GM12878 (cell line): ENCODE measurements around the gene FOXRED2. TPM values are rescaled to one million over a fixed set of nuclear protein-coding genes. Genes with fewer than 3 reads are reported as not detected.

ENCODE experiments used
- ATAC-seq: fragments of 200-7000 bp; cut with Tn5 transposase; 3 replicates; pipeline ENCODE4 v1.9.1; 2020; ENCODE audit warnings: mild to moderate bottlenecking, moderate library complexity
- BruUV-seq: library from RNA; stranded (reverse); fragments of 400-500 nt; replicated peaks from 2 replicates; lab custom pipeline; 2021; lab: Mats Ljungman, UMichigan
- CTCF ChIA-PET: fragments of 300-600 bp; sonication (Branson Sonifier 250); formaldehyde crosslinking; extraction: SDS; loops from one replicate; lab custom pipeline; 2021; ENCODE audit warnings: inconsistent platforms; lab: Yijun Ruan, JAX
- POLR2A ChIA-PET: fragments of 350-600 bp; formaldehyde crosslinking; extraction: SDS; loops from one replicate; lab custom pipeline; 2021; ENCODE audit warnings: inconsistent platforms; lab: Charles Lee
- RAD21 ChIA-PET: fragments of 300-600 bp; sonication (Branson Sonifier 250); formaldehyde crosslinking; loops from one replicate; lab custom pipeline; 2023; ENCODE audit warnings: antibody characterized with exemption; ENCODE audit not compliant: unreplicated experiment; lab: Charles Lee
- SMC1A ChIA-PET: fragments of 300-600 bp; sonication (Branson Sonifier 250); formaldehyde crosslinking; loops from one replicate; lab custom pipeline; 2023; ENCODE audit not compliant: unreplicated experiment, uncharacterized antibody; lab: Charles Lee
- DNase-seq: peaks from one replicate; pipeline ENCODE4 v3.0.0-alpha.2; 2011; ENCODE audit warnings: low read depth, low spot score
- FAIRE-seq: peaks from 3 replicates; lab custom pipeline; 2011; peaks lifted over from hg19 to GRCh38; lab: Jason Lieb, UNC
- H2AFZ ChIP-seq: 2 replicates; pipeline ENCODE4 v1.6.0; 2011; ENCODE audit warnings: low read depth, low read length, control low read depth; ENCODE audit not compliant: control insufficient read depth
- H3K27ac ChIP-seq: 2 replicates; pipeline ENCODE4 v1.5.1; 2011; ENCODE audit warnings: control low read depth; ENCODE audit not compliant: control insufficient read depth, insufficient read depth
- H3K27me3 ChIP-seq, 2 experiments: replicated peaks in 1 of 2; 2 replicates each; pipeline versions ENCODE4 v1.6.0 to v1.6.1; 2011; ENCODE audit warnings: low read length in 1 of 2; ENCODE audit not compliant: control insufficient read depth in 2 of 2, insufficient read depth in 2 of 2
- H3K36me3 ChIP-seq, 2 experiments: 2 replicates each; pipeline ENCODE4 v1.5.1; 2011; ENCODE audit warnings: low read length in 1 of 2; ENCODE audit not compliant: control insufficient read depth in 2 of 2, insufficient read depth in 2 of 2
- H3K4me1 ChIP-seq: 2 replicates; pipeline ENCODE4 v1.6.1; 2011; ENCODE audit warnings: mild to moderate bottlenecking, low read length, moderate library complexity, mixed read lengths; ENCODE audit not compliant: control insufficient read depth, insufficient read depth
- H3K4me2 ChIP-seq: 2 replicates; pipeline ENCODE4 v1.6.0; 2011; ENCODE audit warnings: control low read depth; ENCODE audit not compliant: control insufficient read depth, insufficient read depth
- H3K4me3 ChIP-seq: fragments of 200-600 bp; sonication (generic); 2 replicates; pipeline ENCODE4 v1.5.1; 2016
- H3K79me2 ChIP-seq: 2 replicates; pipeline ENCODE4 v1.6.0; 2011; ENCODE audit warnings: low read length; ENCODE audit not compliant: control insufficient read depth, insufficient read depth
- H3K9ac ChIP-seq: 2 replicates; pipeline ENCODE4 v1.8.0; 2011; ENCODE audit warnings: low read length, control low read depth, mixed read lengths; ENCODE audit not compliant: control insufficient read depth, insufficient read depth
- H3K9me3 ChIP-seq: replicated peaks from 3 replicates; pipeline ENCODE4 v1.5.1; 2011; ENCODE audit warnings: mild to moderate bottlenecking, low read length; ENCODE audit not compliant: control insufficient read depth, insufficient read depth
- H4K20me1 ChIP-seq: 2 replicates; pipeline ENCODE4 v1.6.0; 2011; ENCODE audit not compliant: control insufficient read depth, insufficient read depth
- CBX5 ChIP-seq: sonication (generic); IDR thresholded peaks from 2 replicates; pipeline ENCODE4 v1.6.1; 2016; ENCODE audit warnings: low read depth, moderate library complexity, mild to moderate bottlenecking, inconsistent platforms
- EGR1 ChIP-seq, 2 experiments: IDR thresholded peaks; 1 replicate in 1 of 2; 2 replicates in 1 of 2; pipeline ENCODE4 v1.6.1; 2011 to 2012; ENCODE audit warnings: low read depth in 2 of 2, low read length in 2 of 2, borderline replicate concordance in 1 of 2, mild to moderate bottlenecking in 1 of 2, moderate library complexity in 1 of 2
- EP300 ChIP-seq, 2 experiments: fragments of 150-350 bp in 1 of 2; IDR thresholded peaks; 2 replicates each; pipeline ENCODE4 v1.6.1; 2011 to 2012; ENCODE audit warnings: low read depth in 2 of 2, low read length in 2 of 2, borderline replicate concordance in 1 of 2, improper control_type of control experiment in 1 of 2, inconsistent platforms in 1 of 2; ENCODE audit not compliant: control insufficient read depth in 1 of 2
- EZH2 ChIP-seq: IDR thresholded peaks from 2 replicates; pipeline ENCODE4 v1.6.1; 2012; ENCODE audit warnings: low read depth, mild to moderate bottlenecking, control low read depth, inconsistent platforms, low read length, borderline replicate concordance; ENCODE audit not compliant: control insufficient read depth
- JUND ChIP-seq: IDR thresholded peaks from 2 replicates; pipeline ENCODE4 v1.6.1; 2012; ENCODE audit warnings: low read depth, mild to moderate bottlenecking, low read length, improper control_type of control experiment, moderate library complexity
- KAT2A ChIP-seq: conservative IDR thresholded peaks from 2 replicates; pipeline ENCODE4 v1.6.1; 2011; ENCODE audit warnings: low read depth, low read length; ENCODE audit not compliant: control insufficient read depth
- NRF1 ChIP-seq: conservative IDR thresholded peaks from 2 replicates; pipeline ENCODE4 v1.6.1; 2011; ENCODE audit warnings: mild to moderate bottlenecking, low read depth, low read length, improper control_type of control experiment
- RAD51 ChIP-seq: fragments of 450-650 bp; IDR thresholded peaks from 2 replicates; pipeline ENCODE4 v1.6.1; 2016; ENCODE audit warnings: moderate library complexity, mild to moderate bottlenecking, inconsistent platforms
- TARDBP ChIP-seq: IDR thresholded peaks from 2 replicates; pipeline ENCODE4 v1.6.1; 2016; ENCODE audit warnings: borderline replicate concordance
- WGBS: methylation state at CpG from one replicate; pipeline ENCODE4 v1.1.6; 2016; ENCODE audit warnings: low lambda C conversion rate; ENCODE audit not compliant: insufficient replicate concordance, insufficient coverage; ENCODE audit errors: missing lambda C conversion rate; 5-methylcytosine and 5-hydroxymethylcytosine counted together
- in situ Hi-C: fragments of 300-500 bp; cut with MboI; formaldehyde crosslinking; loops from 9 replicates; pipeline ENCODE4 v1.14.3; 2018; ENCODE audit warnings: mixed read lengths
- intact Hi-C: fragments of 100-400 bp; cut with micrococcal nuclease; formaldehyde crosslinking; loops from one replicate; pipeline ENCODE4 v1.14.2; 2022; ENCODE audit not compliant: unreplicated experiment
- polyA plus RNA-seq, 11 experiments: library from polyadenylated mRNA; depleted of rRNA in 4 of 11; unstranded in 6 of 11; stranded (reverse) in 5 of 11; fragments of >200 nt; fragmentation: Nextera tagmentation in 4 of 11; fragmentation: Illumina TruSeq in 1 of 11; extraction: Ambion mirVana in 4 of 11; extraction: Trizol in 1 of 11; gene quantifications; 1 replicate in 1 of 11; 2 replicates in 10 of 11; pipeline versions ENCODE4 v1.2.1 to v1.2.3, GENCODE V29; 2011 to 2016; ENCODE audit warnings: inconsistent platforms in 2 of 11, missing spikeins in 2 of 11, low read depth in 1 of 11
- total RNA-seq, 4 experiments: library from RNA; depleted of rRNA in 3 of 4; stranded (reverse); fragments of >200 nt in 3 of 4; fragmentation: Illumina TruSeq in 1 of 4; extraction: Trizol in 1 of 4; gene quantifications; 2 replicates each; pipeline versions ENCODE4 v1.2.1 to v1.2.3, GENCODE V29; 2013 to 2021
- TF ChIP-seq, protein P1 (sequence below), 3 experiments: IDR thresholded peaks in 2 of 3; conservative IDR thresholded peaks in 1 of 3; 2 replicates each; pipeline ENCODE4 v1.5.1; 2011; ENCODE audit warnings: low read depth in 3 of 3, low read length in 3 of 3, mild to moderate bottlenecking in 3 of 3, control low read depth in 2 of 3, moderate library complexity in 2 of 3, inconsistent platforms in 1 of 3, mixed read lengths in 1 of 3; ENCODE audit not compliant: control insufficient read depth in 2 of 3, insufficient read depth in 1 of 3; ENCODE audit errors: extremely low read depth in 1 of 3
- TF ChIP-seq, protein P2 (sequence below): fragments of 450-650 bp; formaldehyde crosslinking; IDR thresholded peaks from 2 replicates; pipeline ENCODE4 v1.4.0; 2020; ENCODE audit warnings: mild to moderate bottlenecking, moderate library complexity

The FOXRED2 gene
- total and polyA plus RNA-seq, 10 of the 15 experiments (the other 5 are each of a cell fraction or from before 2014, with no cell fraction given): 1.8 to 28.8 (median 7.6) TPM

DNA sequence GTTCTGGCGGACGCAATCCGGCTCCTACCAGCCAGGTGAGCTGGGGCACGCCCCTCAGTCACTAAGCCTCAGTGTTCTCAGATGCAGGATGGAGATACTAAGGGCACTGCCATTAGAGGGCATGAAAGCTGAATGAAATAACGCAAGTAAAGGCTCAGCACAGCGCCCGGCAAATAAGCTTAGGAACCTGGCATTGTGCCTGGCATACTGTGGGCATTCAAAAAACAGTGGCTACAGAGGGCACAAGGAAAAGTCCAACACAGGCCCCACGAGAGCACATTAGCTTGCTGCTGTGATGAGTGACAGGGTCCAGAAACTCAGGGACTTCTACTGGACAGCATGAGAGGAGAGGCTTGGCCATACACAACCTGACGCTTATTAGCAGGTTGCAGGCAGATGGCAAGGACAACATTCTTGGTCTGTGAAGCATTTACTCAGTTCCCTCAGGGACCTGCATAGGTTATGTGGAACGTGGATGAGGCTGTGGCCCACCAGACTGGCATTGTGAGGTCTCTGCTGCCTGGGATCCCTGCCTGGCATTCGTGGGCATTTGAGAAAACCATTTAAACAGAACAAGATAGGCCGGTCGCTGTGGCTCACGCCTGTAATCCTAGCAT is 37.6 kb downstream of the FOXRED2 start:
- DNase-seq (no peak), FAIRE-seq (no peak), ATAC-seq (no peak)
- 74% methylated on average over 14 of the region's 14 CpGs for WGBS
- H3K4me1 ChIP-seq: peaks cover 4% of the 10 kb centered on the region
- peaks cover 24% of the 10 kb centered on the region in 2 experiments; a peak in 3 of 4 replicates for H3K36me3 ChIP-seq
- ChIA-PET SMC1A (interaction anchor here (1.0 to 4.0 kb wide), 2 partner anchors 168 to 176 kb away, joined by 3 to 70 read pairs; no protein-coding TSS in a partner anchor), POLR2A (no interaction called here), RAD21 (interaction anchor here (2.1 to 4.7 kb wide), 2 partner anchors 81 to 168 kb away, joined by 8 to 107 read pairs; partner anchors contain the start of gene MYH9), CTCF (interaction anchor here (0.8 to 8.5 kb wide), 15 partner anchors 11 to 274 kb away, joined by 3 to 125 read pairs (median 8); no protein-coding TSS in a partner anchor)
- no peak for TF ChIP-seq NRF1
- no peak for TF ChIP-seq RAD51
- no peak for TF ChIP-seq EGR1 (IDR thresholded peaks at IDR 0.05; ENCODE audit: borderline replicate concordance in 1 of 2, low read depth in 2 of 2, low read length in 2 of 2)
- TF ChIP-seq, protein P1, sequence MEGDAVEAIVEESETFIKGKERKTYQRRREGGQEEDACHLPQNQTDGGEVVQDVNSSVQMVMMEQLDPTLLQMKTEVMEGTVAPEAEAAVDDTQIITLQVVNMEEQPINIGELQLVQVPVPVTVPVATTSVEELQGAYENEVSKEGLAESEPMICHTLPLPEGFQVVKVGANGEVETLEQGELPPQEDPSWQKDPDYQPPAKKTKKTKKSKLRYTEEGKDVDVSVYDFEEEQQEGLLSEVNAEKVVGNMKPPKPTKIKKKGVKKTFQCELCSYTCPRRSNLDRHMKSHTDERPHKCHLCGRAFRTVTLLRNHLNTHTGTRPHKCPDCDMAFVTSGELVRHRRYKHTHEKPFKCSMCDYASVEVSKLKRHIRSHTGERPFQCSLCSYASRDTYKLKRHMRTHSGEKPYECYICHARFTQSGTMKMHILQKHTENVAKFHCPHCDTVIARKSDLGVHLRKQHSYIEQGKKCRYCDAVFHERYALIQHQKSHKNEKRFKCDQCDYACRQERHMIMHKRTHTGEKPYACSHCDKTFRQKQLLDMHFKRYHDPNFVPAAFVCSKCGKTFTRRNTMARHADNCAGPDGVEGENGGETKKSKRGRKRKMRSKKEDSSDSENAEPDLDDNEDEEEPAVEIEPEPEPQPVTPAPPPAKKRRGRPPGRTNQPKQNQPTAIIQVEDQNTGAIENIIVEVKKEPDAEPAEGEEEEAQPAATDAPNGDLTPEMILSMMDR (IDR thresholded peaks at IDR 0.05 in 2 of 3, conservative IDR thresholded peaks at IDR 0.05 in 1 of 3; ENCODE audit: control insufficient read depth in 2 of 3, extremely low read depth in 1 of 3, insufficient read depth in 1 of 3, low read depth in 3 of 3, low read length in 3 of 3): no peak
- TF ChIP-seq EP300 (IDR thresholded peaks at IDR 0.05; ENCODE audit: borderline replicate concordance in 1 of 2, control insufficient read depth in 1 of 2, low read depth in 2 of 2, low read length in 2 of 2): no peak
- TF ChIP-seq EZH2: no peak
- no peak for TF ChIP-seq KAT2A
- TF ChIP-seq CBX5: no peak
- no peak for TF ChIP-seq TARDBP
- no peak for TF ChIP-seq JUND
- TF ChIP-seq, protein P2, sequence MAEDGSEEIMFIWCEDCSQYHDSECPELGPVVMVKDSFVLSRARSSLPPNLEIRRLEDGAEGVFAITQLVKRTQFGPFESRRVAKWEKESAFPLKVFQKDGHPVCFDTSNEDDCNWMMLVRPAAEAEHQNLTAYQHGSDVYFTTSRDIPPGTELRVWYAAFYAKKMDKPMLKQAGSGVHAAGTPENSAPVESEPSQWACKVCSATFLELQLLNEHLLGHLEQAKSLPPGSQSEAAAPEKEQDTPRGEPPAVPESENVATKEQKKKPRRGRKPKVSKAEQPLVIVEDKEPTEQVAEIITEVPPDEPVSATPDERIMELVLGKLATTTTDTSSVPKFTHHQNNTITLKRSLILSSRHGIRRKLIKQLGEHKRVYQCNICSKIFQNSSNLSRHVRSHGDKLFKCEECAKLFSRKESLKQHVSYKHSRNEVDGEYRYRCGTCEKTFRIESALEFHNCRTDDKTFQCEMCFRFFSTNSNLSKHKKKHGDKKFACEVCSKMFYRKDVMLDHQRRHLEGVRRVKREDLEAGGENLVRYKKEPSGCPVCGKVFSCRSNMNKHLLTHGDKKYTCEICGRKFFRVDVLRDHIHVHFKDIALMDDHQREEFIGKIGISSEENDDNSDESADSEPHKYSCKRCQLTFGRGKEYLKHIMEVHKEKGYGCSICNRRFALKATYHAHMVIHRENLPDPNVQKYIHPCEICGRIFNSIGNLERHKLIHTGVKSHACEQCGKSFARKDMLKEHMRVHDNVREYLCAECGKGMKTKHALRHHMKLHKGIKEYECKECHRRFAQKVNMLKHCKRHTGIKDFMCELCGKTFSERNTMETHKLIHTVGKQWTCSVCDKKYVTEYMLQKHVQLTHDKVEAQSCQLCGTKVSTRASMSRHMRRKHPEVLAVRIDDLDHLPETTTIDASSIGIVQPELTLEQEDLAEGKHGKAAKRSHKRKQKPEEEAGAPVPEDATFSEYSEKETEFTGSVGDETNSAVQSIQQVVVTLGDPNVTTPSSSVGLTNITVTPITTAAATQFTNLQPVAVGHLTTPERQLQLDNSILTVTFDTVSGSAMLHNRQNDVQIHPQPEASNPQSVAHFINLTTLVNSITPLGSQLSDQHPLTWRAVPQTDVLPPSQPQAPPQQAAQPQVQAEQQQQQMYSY: no peak
- H3K4me2 ChIP-seq: no peak overlapping the region
- H3K9ac ChIP-seq: no peak overlapping the region
- H3K9me3 ChIP-seq: no peaks in the 10 kb centered on the region
- no peaks in the 10 kb centered on the region for H4K20me1 ChIP-seq
- in situ Hi-C loops (loop anchor here (5.0 kb wide), 1 partner anchor 162 kb away; no protein-coding TSS in a partner anchor), intact Hi-C loops (no loop called here)
- no peaks in the 10 kb centered on the region; the same call in 1 of the 2 replicates for H3K79me2 ChIP-seq
- H3K27ac ChIP-seq: no peak overlapping the region
- BruUV-seq: no TSS peak
- no peak overlapping the region for H3K4me3 ChIP-seq
- H2AFZ ChIP-seq: no peak overlapping the region
- H3K27me3 ChIP-seq: no peaks in the 10 kb centered on the region
